WI38 (cell line): ENCODE results near the gene CENPF.
A peak's percentile ranks its signal among the peaks of the same experiment; 100 is the strongest.

Experiments used
- H3K4me3 ChIP-seq: 2 replicates; pipeline ENCODE4 v1.5.1; 2011; ENCODE audit warnings: low read depth, mild to moderate bottlenecking, control low read depth, low read length
- CTCF ChIP-seq: IDR thresholded peaks from 2 replicates; pipeline ENCODE4 v1.5.1; 2012; ENCODE audit warnings: low read depth, mild to moderate bottlenecking, control low read depth, low read length

Gene CENPF

GRCh38 chr1:214637125-214637524 is 34.1 kb downstream of the CENPF start:
- no peak for TF ChIP-seq CTCF
- H3K4me3 ChIP-seq: no peak overlapping the region

GRCh38 chr1:214637722-214638458 is 34.9 kb downstream of the CENPF start:
- TF ChIP-seq CTCF: peak; percentile 56; the same call in 1 of the 2 replicates
- no peak overlapping the region for H3K4me3 ChIP-seq

- H3K4me3 ChIP-seq: no peak overlapping the region
- TF ChIP-seq CTCF: no peak
These were observed 35.4 kb downstream of the CENPF start for GRCh38 chr1:214638459-214638807.

GRCh38 chr1:214638997-214639396 is 36.0 kb downstream of the CENPF start:
- TF ChIP-seq CTCF: no peak
- no peak overlapping the region for H3K4me3 ChIP-seq

GRCh38 chr1:214640431-214641213 is 37.6 kb downstream of the CENPF start:
- no peak for TF ChIP-seq CTCF

GRCh38 chr1:214641214-214641895 is 38.4 kb downstream of the CENPF start:
- no peak for TF ChIP-seq CTCF

More at GRCh38 chr1:214640431-214641213, 37.6 kb downstream of the CENPF start:
- H3K4me3 ChIP-seq: no peak overlapping the region

More at GRCh38 chr1:214641214-214641895, 38.4 kb downstream of the CENPF start:
- no peak overlapping the region for H3K4me3 ChIP-seq
